Colonic mucosa (tissue), 4 donors: ENCODE measurements around the gene RAB30. TPM values are rescaled to one million over a fixed set of nuclear protein-coding genes. Genes with fewer than 3 reads are reported as not detected.

Experiments used
- DNase-seq: peaks from one replicate; pipeline ENCODE4 v3.0.0-alpha.2; 2020
- H3K27ac ChIP-seq: fragments of 200-600 bp; one replicate; pipeline ENCODE4 v1.8.0; 2021
- H3K27me3 ChIP-seq: fragments of 200-600 bp; one replicate; pipeline ENCODE4 v1.8.0; 2021
- H3K36me3 ChIP-seq: fragments of 200-600 bp; one replicate; pipeline ENCODE4 v1.8.0; 2021
- H3K4me1 ChIP-seq: fragments of 200-600 bp; one replicate; pipeline ENCODE4 v1.8.0; 2021; ENCODE audit warnings: mild to moderate bottlenecking
- H3K4me3 ChIP-seq: fragments of 200-600 bp; one replicate; pipeline ENCODE4 v1.8.0; 2021
- H3K9ac ChIP-seq, 2 donors: one replicate each; pipeline ENCODE4 v1.7.0; 2013; ENCODE audit warnings: control low read depth in 2 of 2, low read depth in 2 of 2, low read length in 2 of 2
- H3K9me3 ChIP-seq: fragments of 200-600 bp; one replicate; pipeline ENCODE4 v1.8.0; 2021
- CTCF ChIP-seq: fragments of 200-600 bp; IDR thresholded peaks from one replicate; pipeline ENCODE4 v1.8.0; 2022; ENCODE audit warnings: antibody characterized with exemption, mild to moderate bottlenecking
- intact Hi-C: fragments of 100-400 bp; cut with DNase I; formaldehyde crosslinking; loops from one replicate; pipeline ENCODE4 v1.14.1; 2022
- total RNA-seq, 2 donors: library from RNA; stranded (reverse); fragmentation: NEBNext Ultra II Directional in 1 of 2; extraction: Animal tissue kit (Norgen Biotek cat#: 25700) in 1 of 2; gene quantifications; one replicate each; pipeline ENCODE4 v1.2.1, GENCODE V29; 2021
- donor health status: healthy.
- donor health status: DM: no; HTN: no; CAD: no.
- donor health status: DM: no; HTN: no; CAD: no.

The RAB30 gene
- total RNA-seq, 2 donors from 2014 or later: 6.3 to 16.9 TPM

DNA sequence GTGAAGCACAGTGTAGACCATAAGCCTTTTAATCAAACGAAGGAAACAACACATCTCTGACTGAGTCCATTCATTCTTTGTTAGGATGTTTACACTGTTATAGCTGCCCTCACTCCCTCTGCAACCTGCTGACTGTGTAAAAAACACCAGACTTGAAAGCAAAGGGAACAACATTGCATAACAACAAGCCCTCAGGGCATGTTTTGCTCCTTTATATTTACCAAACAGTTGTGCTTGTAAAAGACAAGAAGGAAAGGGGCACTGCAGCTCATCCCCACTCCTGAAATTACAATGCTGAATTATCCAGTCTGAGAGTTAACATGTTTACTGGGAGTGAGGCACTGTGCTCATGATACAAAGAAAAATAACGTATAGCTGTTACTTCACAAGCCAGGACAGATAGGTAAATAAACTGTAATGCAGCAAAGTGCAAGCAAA lies 46.4 kb downstream of the RAB30 start:
- Histone ChIP-seq H3K27ac (no peak overlapping the region), H3K27me3 (no peaks in the 10 kb centered on the region), H3K4me1 (peaks cover 6% of the 10 kb centered on the region), H3K9ac (no peak overlapping the region), H3K4me3 (no peak overlapping the region), H3K9me3 (no peaks in the 10 kb centered on the region), H3K36me3 (no peaks in the 10 kb centered on the region)
- TF ChIP-seq CTCF: no peak
- no peak for DNase-seq
- intact Hi-C loops: no loop called here

DNA sequence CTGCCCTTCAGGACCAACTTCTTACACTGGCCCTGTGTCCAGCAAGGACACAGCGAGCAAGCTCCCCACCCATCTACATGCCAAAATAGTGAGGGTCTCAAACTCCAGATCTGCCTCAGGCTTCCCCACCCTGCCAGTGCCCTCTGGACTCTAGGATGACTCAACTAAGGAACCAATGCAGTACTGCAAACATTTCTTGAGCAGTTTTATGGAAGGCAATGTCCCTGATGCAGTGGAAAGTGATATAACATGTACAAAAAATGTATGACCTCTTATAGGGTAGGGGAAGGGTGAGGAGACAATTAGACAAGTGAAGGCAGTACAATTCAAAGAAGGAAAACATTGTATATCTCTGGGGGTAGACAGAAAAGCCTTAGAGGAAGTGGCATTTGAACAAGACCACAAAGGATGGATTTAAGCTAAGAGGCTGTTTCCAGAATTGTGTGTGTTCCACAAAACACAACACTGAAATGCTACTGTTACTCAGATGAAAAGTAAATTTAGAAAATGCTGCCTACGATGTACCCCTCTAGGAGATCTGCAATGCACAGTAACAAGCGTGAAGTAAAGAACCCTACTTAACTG lies 47.3 kb downstream of the RAB30 start:
- DNase-seq: no peak
- intact Hi-C loops: no loop called here
- no peak overlapping the region for H3K27ac ChIP-seq

GRCh38 chr11:83023410-83023809 lies 48.3 kb downstream of the RAB30 start:
- H3K4me1 ChIP-seq: peaks cover 6% of the 10 kb centered on the region
- no peak for TF ChIP-seq CTCF
- no peak for DNase-seq
- no peaks in the 10 kb centered on the region for H3K9me3 ChIP-seq
- no peak overlapping the region for H3K4me3 ChIP-seq
- no peaks in the 10 kb centered on the region for H3K27me3 ChIP-seq
- intact Hi-C loops: no loop called here
- H3K9ac ChIP-seq: no peak overlapping the region
- no peak overlapping the region for H3K27ac ChIP-seq
- H3K36me3 ChIP-seq: no peaks in the 10 kb centered on the region

More for the DNA sequence above, 47.3 kb downstream of the RAB30 start:
- TF ChIP-seq CTCF: no peak
- no peak overlapping the region for H3K9ac ChIP-seq
- H3K36me3 ChIP-seq: no peaks in the 10 kb centered on the region
- peaks cover 6% of the 10 kb centered on the region for H3K4me1 ChIP-seq
- H3K4me3 ChIP-seq: no peak overlapping the region
- no peaks in the 10 kb centered on the region for H3K9me3 ChIP-seq
- no peaks in the 10 kb centered on the region for H3K27me3 ChIP-seq

- intact Hi-C loops: no loop called here
- no peak overlapping the region for H3K27ac ChIP-seq
- TF ChIP-seq CTCF: no peak
- no peak overlapping the region for H3K4me3 ChIP-seq
- H3K36me3 ChIP-seq: no peaks in the 10 kb centered on the region
- DNase-seq: no peak
- no peaks in the 10 kb centered on the region for H3K9me3 ChIP-seq
- no peak overlapping the region for H3K9ac ChIP-seq
- H3K27me3 ChIP-seq: no peaks in the 10 kb centered on the region
- H3K4me1 ChIP-seq: peaks cover 6% of the 10 kb centered on the region
These were observed 49.9 kb downstream of the RAB30 start for GRCh38 chr11:83021780-83022125.

GRCh38 chr11:83020942-83021779 lies 50.5 kb downstream of the RAB30 start:
- no peak overlapping the region for H3K4me3 ChIP-seq
- H3K27ac ChIP-seq: no peak overlapping the region
- intact Hi-C loops: no loop called here
- H3K36me3 ChIP-seq: no peaks in the 10 kb centered on the region
- no peak for DNase-seq
- H3K9me3 ChIP-seq: no peaks in the 10 kb centered on the region
- TF ChIP-seq CTCF: no peak
- no peak overlapping the region for H3K9ac ChIP-seq
- no peaks in the 10 kb centered on the region for H3K27me3 ChIP-seq
- H3K4me1 ChIP-seq: peaks cover 6% of the 10 kb centered on the region
